HG02852 (cell line): ENCODE measurements around the gene LACTB.
A peak's percentile ranks its signal among the peaks of the same experiment; 100 is the strongest.

Source experiments
- ATAC-seq: cut with Tn5 transposase; IDR thresholded peaks from one replicate; pipeline ENCODE4 v1.9.1; 2021; ENCODE audit warnings: mild to moderate bottlenecking, moderate library complexity; ENCODE audit not compliant: unreplicated experiment

LACTB gene

GRCh38 chr15:63122002-63122875 lies 578 bp downstream of the LACTB start:
- ATAC-seq: peak; percentile 84

- ATAC-seq: no peak
Measured at GRCh38 chr15:63124506-63124905, 2.8 kb downstream of the LACTB start.

GRCh38 chr15:63126726-63127125 lies 5.1 kb downstream of the LACTB start:
- no peak for ATAC-seq

- no peak for ATAC-seq
Measured at GRCh38 chr15:63133786-63134185, 12.1 kb downstream of the LACTB start.

GRCh38 chr15:63134245-63134985 lies 12.8 kb downstream of the LACTB start:
- no peak for ATAC-seq

GRCh38 chr15:63135281-63135680 lies 13.6 kb downstream of the LACTB start:
- no peak for ATAC-seq

GRCh38 chr15:63135804-63136203 lies 14.1 kb downstream of the LACTB start:
- no peak for ATAC-seq

GRCh38 chr15:63136742-63137141 lies 15.1 kb downstream of the LACTB start:
- no peak for ATAC-seq

GRCh38 chr15:63140936-63141335 lies 19.3 kb downstream of the LACTB start:
- ATAC-seq: no peak

GRCh38 chr15:63145426-63145825 lies 23.8 kb downstream of the LACTB start:
- ATAC-seq: no peak

GRCh38 chr15:63146684-63147083 lies 25.0 kb downstream of the LACTB start:
- no peak for ATAC-seq

- ATAC-seq: no peak
Measured at GRCh38 chr15:63151665-63152064, 30.0 kb downstream of the LACTB start.

- no peak for ATAC-seq
Measured at GRCh38 chr15:63155486-63155885, 33.8 kb downstream of the LACTB start.

- no peak for ATAC-seq
Measured at GRCh38 chr15:63156086-63156710, 34.5 kb downstream of the LACTB start.

GRCh38 chr15:63156755-63157117 lies 35.1 kb downstream of the LACTB start:
- ATAC-seq: peak; percentile 13

GRCh38 chr15:63157118-63157843 lies 35.6 kb downstream of the LACTB start, which contains the start of gene RPS27L:
RPS27L (minus strand) TSS chr15:63157477; CDS start chr15:63157405, 72 bp downstream.
- ATAC-seq: peak; percentile 92

GRCh38 chr15:63157891-63158431 lies 36.3 kb downstream of the LACTB start:
- peak; percentile 27 for ATAC-seq

GRCh38 chr15:63160638-63161037 lies 39.0 kb downstream of the LACTB start:
- ATAC-seq: no peak

- no peak for ATAC-seq
Measured at GRCh38 chr15:63163217-63163616, 41.6 kb downstream of the LACTB start.

GRCh38 chr15:63165166-63165859 lies 43.7 kb downstream of the LACTB start:
- ATAC-seq: no peak
